HG03139 (cell line): Measurements from ENCODE around the gene MRPS7.
"Not testable (repeated sequence)": the region's sequence is repeated elsewhere in the genome, so short reads cannot be mapped to it uniquely, and the experiment has no call there.

Source experiments
- ATAC-seq: cut with Tn5 transposase; IDR thresholded peaks from one replicate; pipeline ENCODE4 v1.9.1; 2021; ENCODE audit not compliant: unreplicated experiment

The MRPS7 gene

GRCh38 chr17:75242461-75243042 lies 19.1 kb upstream of the MRPS7 start:
- ATAC-seq: no peak

GRCh38 chr17:75244133-75244866 lies 17.4 kb upstream of the MRPS7 start:
- ATAC-seq: no peak

- no peak for ATAC-seq
Measured at GRCh38 chr17:75245011-75245410, 16.7 kb upstream of the MRPS7 start.

GRCh38 chr17:75246404-75246803 lies 15.3 kb upstream of the MRPS7 start:
- ATAC-seq: no peak

GRCh38 chr17:75249564-75249963 lies 12.1 kb upstream of the MRPS7 start:
- no peak for ATAC-seq

GRCh38 chr17:75250009-75250471 lies 11.6 kb upstream of the MRPS7 start:
- ATAC-seq: peak; percentile 79

GRCh38 chr17:75252039-75252816 lies 9.5 kb upstream of the MRPS7 start:
- no peak for ATAC-seq

- not testable (repeated sequence) for ATAC-seq
Measured at GRCh38 chr17:75255954-75256698, 5.6 kb upstream of the MRPS7 start.

- not testable (repeated sequence) for ATAC-seq
Measured at GRCh38 chr17:75257228-75257627, 4.5 kb upstream of the MRPS7 start.

GRCh38 chr17:75260641-75261335 lies 891 bp upstream of the MRPS7 start:
- peak; percentile 10 for ATAC-seq

- ATAC-seq: peak; percentile 7
Measured at GRCh38 chr17:75262112-75262606, 480 bp downstream of the MRPS7 start.

- ATAC-seq: no peak
Measured at GRCh38 chr17:75263055-75263454, 1.4 kb downstream of the MRPS7 start.

- no peak for ATAC-seq
Measured at GRCh38 chr17:75265614-75266315, 4.1 kb downstream of the MRPS7 start.

GRCh38 chr17:75266316-75267152 lies 4.9 kb downstream of the MRPS7 start:
- no peak for ATAC-seq

GRCh38 chr17:75267153-75267410 lies 5.4 kb downstream of the MRPS7 start:
- no peak for ATAC-seq

- no peak for ATAC-seq
Measured at GRCh38 chr17:75267411-75268232, 5.9 kb downstream of the MRPS7 start.

GRCh38 chr17:75269844-75270217 lies 8.2 kb downstream of the MRPS7 start:
- no peak for ATAC-seq

GRCh38 chr17:75270218-75270965 lies 8.7 kb downstream of the MRPS7 start:
- peak; percentile 33 for ATAC-seq
